Measurements from ENCODE around the gene KCTD11. TPM values are rescaled to one million over a fixed set of nuclear protein-coding genes. Genes with fewer than 3 reads are reported as not detected.
A peak's percentile ranks its signal among the peaks of the same experiment; 100 is the strongest.

Gene KCTD11
- total and polyA plus RNA-seq, 2 experiments from 2014 or later: 2.2 to 7.7 TPM

GRCh38 chr17:7315570-7316235 lies 36.3 kb upstream of the KCTD11 start:
- Histone ChIP-seq H3K4me3 (peak overlapping the region; percentile 94), H3K36me3 (ENCODE audit: insufficient read depth) (peaks cover 35% of the 10 kb centered on the region), H3F3A (replicated peaks; ENCODE audit: low read depth) (peaks cover 57% of the 10 kb centered on the region), H3K9me2 (ENCODE audit: insufficient read depth) (no peaks in the 10 kb centered on the region), H3K79me2 (replicated peaks; ENCODE audit: insufficient read depth) (peaks cover 16% of the 10 kb centered on the region), H3K27ac (ENCODE audit: low read depth) (peak overlapping the region; percentile 91), H3K4me1 (ENCODE audit: insufficient read depth) (peaks cover 10% of the 10 kb centered on the region; the same call in 1 of the 2 replicates), H3K27me3 (ENCODE audit: insufficient read depth) (no peaks in the 10 kb centered on the region), H4K20me1 (replicated peaks; ENCODE audit: insufficient read depth) (peaks cover 25% of the 10 kb centered on the region), H2AFZ (peak overlapping the region; percentile 72; the same call in 1 of the 2 replicates), H3K4me2 (peak overlapping the region; percentile 99)
- Mint-ChIP-seq H3K4me3 (peak overlapping the region; percentile 81), H3K27ac (peak overlapping the region; percentile 91), H3K36me3 (ENCODE audit: low read depth) (peaks cover 77% of the 10 kb centered on the region), H3K9me3 (peaks cover 4% of the 10 kb centered on the region; the same call in 1 of the 3 replicates), H3K27me3 (ENCODE audit: insufficient read depth, low read depth, poor library complexity) (peaks cover 25% of the 10 kb centered on the region), H3K4me1 (peaks cover 37% of the 10 kb centered on the region)
- DNase-seq (ENCODE audit: low spot score) (no peak), ATAC-seq (no peak; the same call in 2 of the 3 replicates)
- TF ChIP-seq NANOG (IDR thresholded peaks at IDR 0.05; ENCODE audit: borderline replicate concordance) (no peak), EZH2 (IDR thresholded peaks at IDR 0.05; ENCODE audit: low read depth, unreplicated experiment) (no peak), ZNF114 (CRISPR knock-in tag; IDR thresholded peaks at IDR 0.05) (no peak), EZH2phosphoT487 (IDR thresholded peaks at IDR 0.05; ENCODE audit: unreplicated experiment) (no peak), POLR2AphosphoS5 (IDR thresholded peaks at IDR 0.05; ENCODE audit: low read depth) (no peak), STAT1 (IDR thresholded peaks at IDR 0.05; ENCODE audit: unreplicated experiment) (no peak), CREB1 (CRISPR knock-in tag; IDR thresholded peaks at IDR 0.05; ENCODE audit: low read depth) (no peak), ZNF331 (CRISPR knock-in tag; IDR thresholded peaks at IDR 0.05; ENCODE audit: low read depth) (no peak)
- TF ChIP-seq, protein P1, sequence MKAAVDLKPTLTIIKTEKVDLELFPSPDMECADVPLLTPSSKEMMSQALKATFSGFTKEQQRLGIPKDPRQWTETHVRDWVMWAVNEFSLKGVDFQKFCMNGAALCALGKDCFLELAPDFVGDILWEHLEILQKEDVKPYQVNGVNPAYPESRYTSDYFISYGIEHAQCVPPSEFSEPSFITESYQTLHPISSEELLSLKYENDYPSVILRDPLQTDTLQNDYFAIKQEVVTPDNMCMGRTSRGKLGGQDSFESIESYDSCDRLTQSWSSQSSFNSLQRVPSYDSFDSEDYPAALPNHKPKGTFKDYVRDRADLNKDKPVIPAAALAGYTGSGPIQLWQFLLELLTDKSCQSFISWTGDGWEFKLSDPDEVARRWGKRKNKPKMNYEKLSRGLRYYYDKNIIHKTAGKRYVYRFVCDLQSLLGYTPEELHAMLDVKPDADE (IDR thresholded peaks at IDR 0.05): no peak

- no peak overlapping the region for H3K4me3 ChIP-seq
- ATAC-seq (no peak), DNase-seq (ENCODE audit: low spot score) (no peak)
- peaks cover 8% of the 10 kb centered on the region; the same call in 1 of the 2 replicates for H3K79me2 ChIP-seq (replicated peaks; ENCODE audit: insufficient read depth)
- peaks cover 30% of the 10 kb centered on the region for H3K36me3 ChIP-seq (ENCODE audit: insufficient read depth)
- Mint-ChIP-seq H3K4me1 (peaks cover 25% of the 10 kb centered on the region), H3K27ac (no peak overlapping the region), H3K36me3 (ENCODE audit: low read depth) (peaks cover 77% of the 10 kb centered on the region), H3K4me3 (peak overlapping the region; percentile 42; the same call in 1 of the 3 replicates), H3K27me3 (ENCODE audit: insufficient read depth, low read depth, poor library complexity) (peaks cover 25% of the 10 kb centered on the region), H3K9me3 (no peaks in the 10 kb centered on the region)
- peaks cover 6% of the 10 kb centered on the region; the same call in 1 of the 2 replicates for H3K4me1 ChIP-seq (ENCODE audit: insufficient read depth)
- H3K4me2 ChIP-seq: no peak overlapping the region
- no peaks in the 10 kb centered on the region for H3K9me2 ChIP-seq (ENCODE audit: insufficient read depth)
- H2AFZ ChIP-seq: no peak overlapping the region
- no peak overlapping the region for H3K27ac ChIP-seq (ENCODE audit: low read depth)
- H3F3A ChIP-seq (replicated peaks; ENCODE audit: low read depth): peaks cover 46% of the 10 kb centered on the region
- peaks cover 13% of the 10 kb centered on the region for H4K20me1 ChIP-seq (replicated peaks; ENCODE audit: insufficient read depth)
- TF ChIP-seq CREB1 (CRISPR knock-in tag; IDR thresholded peaks at IDR 0.05; ENCODE audit: low read depth) (no peak), STAT1 (IDR thresholded peaks at IDR 0.05; ENCODE audit: unreplicated experiment) (no peak), JUNB (IDR thresholded peaks at IDR 0.05; ENCODE audit: unreplicated experiment) (no peak), CTCF (conservative IDR thresholded peaks at IDR 0.05; ENCODE audit: low read depth in 2 of 2) (no peak), POLR2AphosphoS5 (IDR thresholded peaks at IDR 0.05; ENCODE audit: low read depth) (no peak), ZNF331 (CRISPR knock-in tag; IDR thresholded peaks at IDR 0.05; ENCODE audit: low read depth) (no peak), EZH2 (IDR thresholded peaks at IDR 0.05; ENCODE audit: low read depth, unreplicated experiment) (no peak), ZNF114 (CRISPR knock-in tag; IDR thresholded peaks at IDR 0.05) (no peak)
- TF ChIP-seq, protein P2, sequence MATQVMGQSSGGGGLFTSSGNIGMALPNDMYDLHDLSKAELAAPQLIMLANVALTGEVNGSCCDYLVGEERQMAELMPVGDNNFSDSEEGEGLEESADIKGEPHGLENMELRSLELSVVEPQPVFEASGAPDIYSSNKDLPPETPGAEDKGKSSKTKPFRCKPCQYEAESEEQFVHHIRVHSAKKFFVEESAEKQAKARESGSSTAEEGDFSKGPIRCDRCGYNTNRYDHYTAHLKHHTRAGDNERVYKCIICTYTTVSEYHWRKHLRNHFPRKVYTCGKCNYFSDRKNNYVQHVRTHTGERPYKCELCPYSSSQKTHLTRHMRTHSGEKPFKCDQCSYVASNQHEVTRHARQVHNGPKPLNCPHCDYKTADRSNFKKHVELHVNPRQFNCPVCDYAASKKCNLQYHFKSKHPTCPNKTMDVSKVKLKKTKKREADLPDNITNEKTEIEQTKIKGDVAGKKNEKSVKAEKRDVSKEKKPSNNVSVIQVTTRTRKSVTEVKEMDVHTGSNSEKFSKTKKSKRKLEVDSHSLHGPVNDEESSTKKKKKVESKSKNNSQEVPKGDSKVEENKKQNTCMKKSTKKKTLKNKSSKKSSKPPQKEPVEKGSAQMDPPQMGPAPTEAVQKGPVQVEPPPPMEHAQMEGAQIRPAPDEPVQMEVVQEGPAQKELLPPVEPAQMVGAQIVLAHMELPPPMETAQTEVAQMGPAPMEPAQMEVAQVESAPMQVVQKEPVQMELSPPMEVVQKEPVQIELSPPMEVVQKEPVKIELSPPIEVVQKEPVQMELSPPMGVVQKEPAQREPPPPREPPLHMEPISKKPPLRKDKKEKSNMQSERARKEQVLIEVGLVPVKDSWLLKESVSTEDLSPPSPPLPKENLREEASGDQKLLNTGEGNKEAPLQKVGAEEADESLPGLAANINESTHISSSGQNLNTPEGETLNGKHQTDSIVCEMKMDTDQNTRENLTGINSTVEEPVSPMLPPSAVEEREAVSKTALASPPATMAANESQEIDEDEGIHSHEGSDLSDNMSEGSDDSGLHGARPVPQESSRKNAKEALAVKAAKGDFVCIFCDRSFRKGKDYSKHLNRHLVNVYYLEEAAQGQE (IDR thresholded peaks at IDR 0.05; ENCODE audit: unreplicated experiment): no peak
- TF ChIP-seq, protein P1 (IDR thresholded peaks at IDR 0.05): no peak
- no peaks in the 10 kb centered on the region for H3K27me3 ChIP-seq (ENCODE audit: insufficient read depth)
These were observed 34.7 kb upstream of the KCTD11 start for GRCh38 chr17:7317161-7317803.
